Measurements from ENCODE around the gene VPREB3. TPM values are rescaled to one million over a fixed set of nuclear protein-coding genes. Genes with fewer than 3 reads are reported as not detected.

VPREB3 gene
- total and polyA plus RNA-seq, 2 of the 8 experiments (the other 6 are each of a cell fraction or from before 2014, with no cell fraction given): 0.52 to 4.6 TPM

DNA sequence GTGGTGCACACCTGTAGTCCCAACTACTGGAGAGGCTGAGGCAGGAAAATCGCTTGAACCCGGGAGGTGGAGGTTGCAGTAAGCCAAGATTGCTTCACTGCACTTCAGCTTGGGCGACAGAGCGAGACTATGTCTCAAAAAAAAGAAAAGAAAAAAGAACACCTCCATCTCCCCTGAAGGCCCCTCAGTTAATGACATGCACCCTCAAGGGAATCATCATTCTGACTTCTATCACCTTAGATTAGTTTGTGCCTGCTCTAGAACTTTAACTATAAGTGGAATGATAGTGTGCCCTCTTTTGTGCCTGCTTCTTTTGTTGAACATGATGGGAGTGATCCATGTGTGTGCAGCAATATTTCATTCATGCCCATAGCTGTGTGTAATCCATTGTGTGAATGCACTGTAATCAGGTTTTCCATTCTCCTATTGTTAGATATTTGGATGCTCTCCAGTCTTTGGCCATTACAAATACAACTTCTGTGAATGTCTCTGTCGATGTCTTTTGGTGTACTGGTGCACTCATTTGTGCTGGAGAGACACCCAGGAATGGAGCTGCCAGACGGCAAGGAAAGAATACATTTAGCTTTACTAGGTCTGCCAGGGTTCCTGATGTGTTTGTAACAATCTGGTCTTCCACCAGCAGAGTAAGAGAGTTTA is 883 bp upstream of the VPREB3 start (continued):
- TF ChIP-seq CTCF (IDR thresholded peaks at IDR 0.05; ENCODE audit: control extremely low read depth in 1 of 3, insufficient read depth in 1 of 3, low read depth in 1 of 3, low read length in 3 of 3): no peak
- no peak for TF ChIP-seq PHF8 (conservative IDR thresholded peaks at IDR 0.05; ENCODE audit: low read depth, low read length)
- no peak for TF ChIP-seq SP2 (IDR thresholded peaks at IDR 0.05; ENCODE audit: low read length)
- TF ChIP-seq CBX8 (IDR thresholded peaks at IDR 0.05; ENCODE audit: borderline replicate concordance, low read depth, low read length): no peak
- no peak for TF ChIP-seq SIRT6 (IDR thresholded peaks at IDR 0.05; ENCODE audit: low read length)
- no peak for TF ChIP-seq ATF2 (IDR thresholded peaks at IDR 0.05; ENCODE audit: low read length)
